Effector memory CD4-positive, alpha-beta T cell (primary cell): Measurements from ENCODE around the gene SRSF10.
A peak's percentile ranks its signal among the peaks of the same experiment; 100 is the strongest.

Experiments used
- DNase-seq, 3 donors: peaks; one replicate each; pipeline ENCODE4 v3.0.0-alpha.2; 2020
- H3K27ac ChIP-seq: 2 replicates; pipeline ENCODE4 v1.7.0; 2013; ENCODE audit warnings: mild to moderate bottlenecking, low read length, moderate library complexity; ENCODE audit not compliant: insufficient read depth, poor library complexity, severe bottlenecking
- H3K27me3 ChIP-seq: replicated peaks from 2 replicates; pipeline ENCODE4 v1.7.0; 2013; ENCODE audit warnings: mild to moderate bottlenecking, low read length; ENCODE audit not compliant: insufficient read depth, control insufficient read depth, poor library complexity, severe bottlenecking
- H3K36me3 ChIP-seq: 2 replicates; pipeline ENCODE4 v1.7.0; 2013; ENCODE audit warnings: mild to moderate bottlenecking, low read length, moderate library complexity; ENCODE audit not compliant: control insufficient read depth, insufficient read depth
- H3K4me1 ChIP-seq: 2 replicates; pipeline ENCODE4 v1.7.0; 2013; ENCODE audit warnings: low read length, mild to moderate bottlenecking; ENCODE audit not compliant: control insufficient read depth, insufficient read depth, poor library complexity, severe bottlenecking
- H3K4me3 ChIP-seq: 2 replicates; pipeline ENCODE4 v1.7.0; 2013; ENCODE audit warnings: low read length, low read depth, mild to moderate bottlenecking; ENCODE audit not compliant: insufficient read depth, poor library complexity, severe bottlenecking
- H3K9me3 ChIP-seq: 2 replicates; pipeline ENCODE4 v1.7.0; 2013; ENCODE audit warnings: mild to moderate bottlenecking, low read length, moderate library complexity; ENCODE audit not compliant: control insufficient read depth

Gene SRSF10

DNA sequence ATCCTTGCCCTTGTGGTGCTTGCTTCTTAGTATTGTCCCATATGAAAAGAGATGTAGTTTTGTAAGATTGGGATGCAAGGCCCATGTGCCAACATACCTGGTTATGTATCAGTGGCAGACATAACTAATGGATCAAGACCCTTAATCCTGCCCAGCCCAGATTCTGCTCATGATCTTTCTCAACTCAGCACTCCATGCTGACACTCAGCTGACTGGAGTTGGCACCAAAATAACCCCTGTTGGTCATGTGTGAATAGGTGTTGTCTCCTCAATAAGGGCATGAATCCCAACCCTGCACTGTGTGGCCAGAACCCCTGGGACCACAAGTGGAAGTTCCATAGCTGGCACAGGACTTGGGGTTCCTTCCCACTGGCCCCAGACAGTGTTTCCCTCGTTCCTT is 53.0 kb downstream of the SRSF10 start:
- DNase-seq = no peak
- Histone ChIP-seq H3K27ac (no peak overlapping the region), H3K36me3 (no peaks in the 10 kb centered on the region), H3K4me3 (no peak overlapping the region), H3K27me3 (no peaks in the 10 kb centered on the region), H3K9me3 (no peaks in the 10 kb centered on the region), H3K4me1 (no peaks in the 10 kb centered on the region)

DNA sequence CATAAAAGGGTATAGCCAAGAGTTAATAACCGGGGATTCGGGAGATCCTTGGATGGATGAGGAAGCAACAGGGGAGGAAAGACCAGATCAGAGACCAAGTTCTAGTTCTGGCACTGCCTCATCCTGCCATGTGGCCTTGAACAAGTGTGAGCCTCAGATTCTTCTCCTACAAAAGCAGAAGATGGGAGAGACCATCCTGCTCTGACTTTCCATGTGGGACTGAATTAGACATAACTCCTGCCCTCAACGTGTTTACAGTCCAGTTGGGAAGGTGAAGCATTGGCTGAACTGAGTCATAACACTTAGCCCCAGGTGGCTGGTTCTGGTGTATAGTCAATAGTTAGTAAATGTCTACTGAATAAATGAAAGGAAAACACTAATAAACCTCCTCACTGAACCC is 54.8 kb downstream of the SRSF10 start:
- Histone ChIP-seq H3K4me3 (no peak overlapping the region), H3K27ac (no peak overlapping the region), H3K36me3 (no peaks in the 10 kb centered on the region), H3K4me1 (no peaks in the 10 kb centered on the region), H3K9me3 (no peaks in the 10 kb centered on the region), H3K27me3 (no peaks in the 10 kb centered on the region)
- no peak for DNase-seq

DNA sequence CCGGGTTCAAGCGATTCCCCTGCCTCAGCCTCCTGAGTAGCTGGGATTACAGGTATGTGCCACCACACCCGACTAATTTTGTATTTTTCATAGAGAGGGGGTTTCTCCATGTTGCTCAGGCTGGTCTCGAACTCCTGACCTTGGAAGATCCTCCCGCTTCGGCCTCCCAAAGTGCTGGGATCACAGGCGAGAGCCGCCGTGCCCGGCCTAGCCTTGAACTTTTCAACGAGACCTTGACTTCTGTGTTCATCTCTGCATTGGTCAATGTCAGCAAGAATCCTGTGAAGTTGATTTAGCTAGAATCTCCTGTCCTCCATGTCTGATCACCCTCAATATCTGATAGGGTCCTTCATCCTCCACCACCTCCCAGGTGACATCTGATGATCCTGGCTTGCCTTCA is 55.5 kb downstream of the SRSF10 start:
- Histone ChIP-seq H3K36me3 (no peaks in the 10 kb centered on the region), H3K9me3 (no peaks in the 10 kb centered on the region), H3K4me3 (no peak overlapping the region), H3K27me3 (no peaks in the 10 kb centered on the region), H3K27ac (no peak overlapping the region), H3K4me1 (no peaks in the 10 kb centered on the region)
- no peak for DNase-seq

DNA sequence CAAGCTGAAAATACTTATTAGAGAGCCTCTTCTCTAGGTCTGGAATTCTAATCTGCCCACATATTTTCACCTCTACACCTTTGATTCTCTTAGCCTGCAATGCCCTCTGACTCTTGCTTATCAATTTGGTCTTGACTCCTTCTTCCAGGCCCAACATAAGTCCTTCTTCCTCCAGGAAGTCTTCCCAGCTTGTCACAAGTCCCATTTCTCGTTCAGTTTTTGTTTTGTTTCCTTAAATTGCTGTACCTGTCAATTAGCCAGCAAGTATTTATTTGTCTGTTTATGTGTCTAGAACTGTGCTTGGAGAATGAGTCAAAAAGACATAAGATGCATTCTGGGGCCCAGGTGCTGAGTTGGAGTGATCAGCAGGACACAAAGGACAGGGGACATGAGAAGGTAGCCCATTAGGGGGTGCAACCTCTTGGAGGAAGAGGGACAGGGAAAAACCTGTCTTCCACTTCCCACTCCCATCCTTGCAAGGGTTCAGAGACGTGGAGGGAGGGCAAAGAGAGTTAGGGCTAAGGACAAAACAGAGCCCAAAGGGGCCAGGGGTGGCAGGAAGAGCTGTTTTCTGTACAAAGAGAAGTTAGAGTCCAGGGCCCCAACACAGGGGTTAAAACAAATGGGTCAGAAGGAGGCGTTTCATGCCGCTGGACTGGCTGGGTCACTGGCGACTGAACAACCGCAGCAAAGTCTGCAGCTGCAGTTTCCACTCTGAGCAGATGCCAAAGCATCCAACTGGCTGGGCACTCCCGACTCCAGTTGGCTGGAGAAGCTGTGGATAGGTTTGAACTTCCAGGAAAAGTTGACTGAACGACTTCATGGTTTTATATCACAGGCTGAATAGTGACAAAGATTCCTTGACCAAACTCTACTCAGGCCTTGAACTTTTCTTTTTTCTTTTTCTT is 56.3 kb downstream of the SRSF10 start:
- no peak overlapping the region for H3K27ac ChIP-seq
- H3K36me3 ChIP-seq = no peaks in the 10 kb centered on the region
- DNase-seq = no peak
- H3K27me3 ChIP-seq = no peaks in the 10 kb centered on the region
- H3K4me3 ChIP-seq = no peak overlapping the region
- H3K4me1 ChIP-seq = no peaks in the 10 kb centered on the region
- no peaks in the 10 kb centered on the region for H3K9me3 ChIP-seq

DNA sequence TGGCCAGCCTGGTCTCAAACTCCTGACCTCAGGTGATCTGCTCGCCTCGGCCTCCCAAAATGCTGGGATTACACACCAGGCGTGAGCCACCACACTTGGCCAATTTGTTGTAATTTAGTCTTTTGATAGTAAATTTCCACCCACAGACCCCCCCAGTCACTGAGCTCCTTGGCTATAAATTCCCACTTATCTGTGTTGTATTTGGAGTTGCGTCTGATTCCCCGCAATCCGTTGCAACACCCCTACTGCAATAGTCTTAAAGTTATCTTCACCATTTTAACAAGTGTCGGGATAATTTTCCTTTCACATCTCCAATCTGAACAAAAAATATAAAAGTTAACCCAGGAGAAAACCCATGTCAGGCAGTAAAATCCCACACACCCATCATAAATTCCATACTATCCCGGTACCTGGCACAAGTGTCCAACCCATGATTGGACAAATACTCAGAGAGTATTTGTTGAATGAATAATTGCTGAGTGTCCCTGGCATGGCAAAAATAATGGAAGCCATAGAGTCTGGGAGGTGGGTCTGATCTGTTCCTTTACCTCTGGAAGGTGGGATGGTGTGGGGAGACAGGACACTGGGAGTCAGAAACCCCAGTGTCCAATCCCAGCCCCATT is 57.7 kb downstream of the SRSF10 start:
- Histone ChIP-seq H3K27me3 (no peaks in the 10 kb centered on the region), H3K27ac (no peak overlapping the region), H3K36me3 (no peaks in the 10 kb centered on the region), H3K4me1 (no peaks in the 10 kb centered on the region), H3K4me3 (no peak overlapping the region), H3K9me3 (no peaks in the 10 kb centered on the region)
- no peak for DNase-seq

DNA sequence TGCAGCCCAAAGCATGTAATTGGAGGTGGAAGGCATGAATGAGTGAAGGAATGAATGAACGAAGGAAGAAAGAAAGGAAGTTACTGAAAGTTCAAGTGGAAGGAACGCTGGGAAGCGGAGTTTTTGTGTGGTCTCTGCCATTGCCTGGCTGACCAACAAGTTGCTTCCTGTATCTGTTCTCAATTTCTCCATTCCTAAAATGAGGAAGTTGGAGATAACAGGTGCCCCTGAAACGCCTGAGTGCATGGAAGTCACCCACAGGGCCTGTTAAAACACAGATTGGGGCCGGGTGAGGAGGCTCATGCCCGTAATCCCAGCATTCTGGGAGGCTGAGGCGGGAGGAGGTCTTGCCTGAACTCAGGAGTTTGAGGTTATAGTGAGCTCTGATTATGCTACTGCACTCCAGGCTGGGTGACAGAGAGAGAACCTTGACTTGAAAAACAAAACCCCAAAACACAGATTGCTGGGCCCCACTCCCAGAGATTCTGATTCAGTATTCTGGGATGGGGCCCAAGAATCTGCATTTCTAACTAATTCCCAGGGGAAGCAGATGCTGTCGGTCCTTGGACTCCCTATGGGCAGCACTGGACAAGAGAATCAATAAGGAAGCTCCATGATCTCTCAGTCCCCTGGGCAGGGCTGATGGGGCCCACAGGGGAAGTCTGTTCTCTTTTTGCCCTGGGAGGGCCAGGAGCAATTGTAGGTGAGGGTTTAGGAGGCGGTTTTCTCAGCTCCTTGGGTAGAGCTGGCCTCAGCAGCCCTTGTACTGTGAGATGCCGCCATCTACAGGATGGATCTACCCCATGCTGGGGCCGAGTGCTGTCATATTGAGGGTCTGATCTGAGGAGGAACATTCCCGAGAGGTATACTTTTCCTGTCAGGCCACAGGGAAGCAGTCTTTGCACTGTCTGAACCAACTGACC is 63.7 kb downstream of the SRSF10 start:
- DNase-seq = peak in 1 of 3 donors; percentile 1
- Histone ChIP-seq H3K9me3 (no peaks in the 10 kb centered on the region), H3K4me1 (no peaks in the 10 kb centered on the region), H3K36me3 (no peaks in the 10 kb centered on the region), H3K27me3 (no peaks in the 10 kb centered on the region), H3K27ac (no peak overlapping the region), H3K4me3 (no peak overlapping the region)

DNA sequence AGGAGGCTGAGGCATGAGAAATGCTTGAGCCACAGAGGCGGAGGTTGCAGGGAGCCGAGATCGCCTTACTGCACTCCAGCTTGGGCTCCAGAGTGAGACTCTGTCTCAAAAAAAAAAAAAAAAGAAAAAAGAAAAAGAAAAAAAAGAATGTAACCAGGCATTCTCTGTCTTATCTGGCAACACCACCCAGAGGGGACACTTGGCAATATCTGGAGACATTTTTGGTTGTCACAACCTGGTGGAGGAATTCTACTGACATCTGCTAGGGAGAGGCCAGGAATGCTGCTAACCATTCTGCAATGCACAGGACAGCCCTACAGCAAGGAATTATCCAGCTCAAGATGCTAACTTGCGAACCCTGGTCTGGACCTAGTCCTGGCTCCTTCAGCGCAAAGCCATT is 64.7 kb downstream of the SRSF10 start:
- no peaks in the 10 kb centered on the region for H3K27me3 ChIP-seq
- DNase-seq = no peak
- no peak overlapping the region for H3K4me3 ChIP-seq
- no peak overlapping the region for H3K27ac ChIP-seq
- no peaks in the 10 kb centered on the region for H3K4me1 ChIP-seq
- no peaks in the 10 kb centered on the region for H3K36me3 ChIP-seq
- H3K9me3 ChIP-seq = no peaks in the 10 kb centered on the region

DNA sequence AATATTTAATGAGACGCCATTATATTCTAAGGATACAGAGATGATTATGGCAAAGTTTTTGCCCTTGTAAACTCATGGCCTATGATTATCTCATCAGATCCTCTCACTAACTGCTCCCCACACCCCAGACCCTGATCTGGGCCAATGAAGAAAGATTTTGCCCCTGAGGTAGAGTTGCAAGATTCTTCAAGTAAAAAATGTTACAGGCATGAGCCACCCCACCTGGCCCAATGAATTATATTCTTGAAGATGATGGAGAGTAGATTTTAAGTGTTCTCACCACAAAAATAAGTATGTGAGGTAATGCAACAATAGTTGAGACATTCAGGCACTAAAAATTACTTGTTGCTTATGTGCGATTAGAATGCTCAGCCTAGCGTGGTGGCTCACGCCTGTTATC is 65.2 kb downstream of the SRSF10 start:
- DNase-seq = no peak
- H3K4me3 ChIP-seq = no peak overlapping the region
- no peaks in the 10 kb centered on the region for H3K27me3 ChIP-seq
- H3K27ac ChIP-seq = no peak overlapping the region
- no peaks in the 10 kb centered on the region for H3K4me1 ChIP-seq
- no peaks in the 10 kb centered on the region for H3K36me3 ChIP-seq
- no peaks in the 10 kb centered on the region for H3K9me3 ChIP-seq
